Progenitor cell of endocrine pancreas (in vitro differentiated cells): Measurements from ENCODE around the gene ASAP3. TPM values are rescaled to one million over a fixed set of nuclear protein-coding genes. Genes with fewer than 3 reads are reported as not detected.

ENCODE experiments used
- DNase-seq: peaks from one replicate; pipeline ENCODE4 v3.0.0; 2021; ENCODE audit warnings: low spot score; ENCODE audit not compliant: unreplicated experiment
- H3K27ac Mint-ChIP-seq: 2 replicates; pipeline ENCODE4 v1.8.0; 2021; ENCODE audit warnings: mild to moderate bottlenecking, moderate library complexity, mixed read lengths
- H3K27me3 Mint-ChIP-seq: 2 replicates; pipeline ENCODE4 v1.8.0; 2021; ENCODE audit warnings: mixed read lengths
- H3K36me3 Mint-ChIP-seq: 2 replicates; pipeline ENCODE4 v1.8.0; 2022; ENCODE audit warnings: mixed read lengths; ENCODE audit not compliant: insufficient read depth
- H3K4me1 Mint-ChIP-seq: 2 replicates; pipeline ENCODE4 v1.8.0; 2021; ENCODE audit warnings: low read depth, mixed read lengths
- H3K4me3 Mint-ChIP-seq: 2 replicates; pipeline ENCODE4 v1.8.0; 2021; ENCODE audit warnings: low read depth, mild to moderate bottlenecking, moderate library complexity, mixed read lengths
- H3K9me3 Mint-ChIP-seq: 2 replicates; pipeline ENCODE4 v1.8.0; 2021; ENCODE audit warnings: low read depth, mixed read lengths
- CTCF ChIP-seq: fragments of 200-600 bp; sonication (generic); IDR thresholded peaks from one replicate; pipeline ENCODE4 v1.5.0; 2021; ENCODE audit warnings: antibody characterized with exemption, mild to moderate bottlenecking; ENCODE audit not compliant: unreplicated experiment
- total RNA-seq: library from RNA; stranded (reverse); gene quantifications from 2 replicates; pipeline ENCODE4 v1.2.1, GENCODE V29; 2021

Gene ASAP3
- total RNA-seq, 1 donor from 2014 or later: 67.8 TPM

GRCh38 chr1:23473037-23473800, 10.8 kb downstream of the ASAP3 start:
- no peak overlapping the region for H3K4me3 Mint-ChIP-seq
- H3K4me1 Mint-ChIP-seq: peaks cover 7% of the 10 kb centered on the region
- no peak for DNase-seq
- H3K27ac Mint-ChIP-seq: peak overlapping the region; percentile 48
- H3K9me3 Mint-ChIP-seq: no peaks in the 10 kb centered on the region
- peaks cover 2% of the 10 kb centered on the region for H3K36me3 Mint-ChIP-seq
- H3K27me3 Mint-ChIP-seq: no peaks in the 10 kb centered on the region
- no peak for TF ChIP-seq CTCF

- H3K4me3 Mint-ChIP-seq: no peak overlapping the region
- H3K27me3 Mint-ChIP-seq: no peaks in the 10 kb centered on the region
- TF ChIP-seq CTCF: no peak
- H3K27ac Mint-ChIP-seq: no peak overlapping the region
- H3K9me3 Mint-ChIP-seq: no peaks in the 10 kb centered on the region
- DNase-seq: no peak
- H3K4me1 Mint-ChIP-seq: peaks cover 7% of the 10 kb centered on the region
- peaks cover 2% of the 10 kb centered on the region for H3K36me3 Mint-ChIP-seq
These were observed 11.5 kb downstream of the ASAP3 start for GRCh38 chr1:23472351-23473036.

GRCh38 chr1:23471473-23472075, 12.4 kb downstream of the ASAP3 start:
- H3K36me3 Mint-ChIP-seq: no peaks in the 10 kb centered on the region
- H3K4me1 Mint-ChIP-seq: peaks cover 7% of the 10 kb centered on the region
- H3K27ac Mint-ChIP-seq: no peak overlapping the region
- DNase-seq: no peak
- no peaks in the 10 kb centered on the region for H3K27me3 Mint-ChIP-seq
- no peaks in the 10 kb centered on the region for H3K9me3 Mint-ChIP-seq
- H3K4me3 Mint-ChIP-seq: no peak overlapping the region
- TF ChIP-seq CTCF: no peak

- H3K27me3 Mint-ChIP-seq: no peaks in the 10 kb centered on the region
- H3K9me3 Mint-ChIP-seq: no peaks in the 10 kb centered on the region
- H3K4me1 Mint-ChIP-seq: peaks cover 7% of the 10 kb centered on the region
- H3K36me3 Mint-ChIP-seq: no peaks in the 10 kb centered on the region
- no peak for DNase-seq
- H3K27ac Mint-ChIP-seq: no peak overlapping the region
- no peak overlapping the region for H3K4me3 Mint-ChIP-seq
- TF ChIP-seq CTCF: no peak
These were observed 13.5 kb downstream of the ASAP3 start for GRCh38 chr1:23470282-23471070.
